ENCODE measurements around the gene EWSR1.
"Not testable (repeated sequence)": the region's sequence is repeated elsewhere in the genome, so short reads cannot be mapped to it uniquely, and the experiment has no call there.

EWSR1 gene

DNA sequence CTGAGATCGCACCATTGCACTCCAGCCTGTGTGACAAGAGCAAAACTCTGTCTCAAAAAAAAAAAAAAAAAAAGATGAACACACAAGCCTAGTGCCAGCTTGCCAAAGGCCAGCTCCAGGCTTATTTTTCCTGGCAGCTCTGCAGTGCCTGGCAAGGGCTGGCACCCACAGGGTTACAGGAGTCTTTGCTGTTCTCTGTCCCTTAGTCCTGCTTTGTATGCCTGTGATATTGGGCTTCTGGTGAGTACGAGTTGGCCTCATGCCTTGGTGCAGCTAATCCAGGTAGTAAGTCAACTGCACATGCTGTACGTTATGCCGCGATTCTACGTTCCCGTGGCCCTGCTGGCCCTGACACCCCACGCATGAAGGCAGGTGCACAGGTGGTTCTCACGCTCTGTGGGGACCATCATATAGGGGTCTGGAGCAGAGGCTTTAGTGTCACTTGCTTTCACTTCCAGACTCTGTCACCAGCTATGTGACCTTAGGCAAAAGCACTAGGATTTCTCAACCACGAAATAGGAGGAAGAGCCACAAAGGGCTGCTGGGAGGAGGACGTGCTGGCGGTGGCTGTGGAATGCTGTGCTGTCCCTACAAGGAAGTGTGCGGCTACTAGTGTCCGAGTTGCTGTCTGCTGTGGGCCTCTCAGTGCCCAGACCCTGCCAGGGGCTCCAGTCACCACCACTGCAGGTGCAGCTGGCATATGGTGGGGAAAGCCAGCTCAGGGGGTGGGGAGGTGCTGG, 68.9 kb downstream of the EWSR1 start:
- no peak for DNase-seq (ENCODE audit: low read depth)

DNA sequence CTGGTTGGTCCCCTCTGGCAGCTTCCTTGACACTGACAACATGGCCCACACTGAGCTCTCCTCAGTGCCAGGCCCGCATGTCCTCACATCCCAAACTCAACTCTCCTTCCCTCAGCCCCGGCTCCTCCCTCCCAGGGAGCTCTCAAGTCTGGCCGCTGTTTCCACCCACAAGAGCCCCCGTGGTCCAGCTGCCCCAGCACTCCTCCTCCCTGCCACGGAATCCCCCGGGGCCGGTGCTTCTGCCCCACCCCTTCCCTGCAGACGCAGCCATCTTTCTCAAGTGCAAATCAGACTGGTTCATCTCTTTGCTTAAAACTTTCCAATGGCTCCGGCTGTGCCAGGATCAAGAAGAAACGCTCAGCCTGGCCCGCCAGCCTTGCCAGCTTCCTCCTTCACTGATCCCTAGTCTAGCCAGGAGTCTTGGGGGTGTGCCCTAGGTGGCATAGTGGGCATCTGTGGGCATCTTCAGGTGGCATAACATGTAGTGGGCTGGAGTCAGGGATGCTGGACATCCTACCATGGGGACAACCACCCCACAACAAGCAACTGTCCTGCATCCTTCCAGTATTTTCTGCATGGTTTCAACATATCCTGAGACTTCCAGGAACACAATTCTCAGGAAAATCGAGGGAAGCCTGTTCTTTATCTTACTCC, 69.7 kb downstream of the EWSR1 start:
- DNase-seq (ENCODE audit: low read depth) = no peak

DNA sequence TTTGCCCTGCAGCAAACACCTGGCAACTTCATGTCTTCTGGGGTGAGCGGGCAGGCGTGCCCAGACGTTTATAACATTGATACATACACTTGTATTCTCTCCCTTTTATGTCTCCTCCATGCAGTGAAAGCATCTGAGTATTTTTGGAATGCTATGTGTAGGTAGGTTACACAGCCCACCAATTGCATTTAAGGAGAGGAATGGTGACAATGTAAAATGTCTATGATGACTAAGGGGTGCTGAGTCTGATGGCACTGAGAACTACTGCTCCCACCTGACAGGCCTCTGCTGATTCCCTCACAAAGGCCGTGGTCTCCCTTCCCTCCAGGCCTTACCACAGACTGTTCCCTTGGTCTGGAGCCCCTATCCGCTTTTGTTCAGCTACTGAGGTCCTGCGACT, 70.3 kb downstream of the EWSR1 start:
- no peak for DNase-seq (ENCODE audit: low read depth)

DNA sequence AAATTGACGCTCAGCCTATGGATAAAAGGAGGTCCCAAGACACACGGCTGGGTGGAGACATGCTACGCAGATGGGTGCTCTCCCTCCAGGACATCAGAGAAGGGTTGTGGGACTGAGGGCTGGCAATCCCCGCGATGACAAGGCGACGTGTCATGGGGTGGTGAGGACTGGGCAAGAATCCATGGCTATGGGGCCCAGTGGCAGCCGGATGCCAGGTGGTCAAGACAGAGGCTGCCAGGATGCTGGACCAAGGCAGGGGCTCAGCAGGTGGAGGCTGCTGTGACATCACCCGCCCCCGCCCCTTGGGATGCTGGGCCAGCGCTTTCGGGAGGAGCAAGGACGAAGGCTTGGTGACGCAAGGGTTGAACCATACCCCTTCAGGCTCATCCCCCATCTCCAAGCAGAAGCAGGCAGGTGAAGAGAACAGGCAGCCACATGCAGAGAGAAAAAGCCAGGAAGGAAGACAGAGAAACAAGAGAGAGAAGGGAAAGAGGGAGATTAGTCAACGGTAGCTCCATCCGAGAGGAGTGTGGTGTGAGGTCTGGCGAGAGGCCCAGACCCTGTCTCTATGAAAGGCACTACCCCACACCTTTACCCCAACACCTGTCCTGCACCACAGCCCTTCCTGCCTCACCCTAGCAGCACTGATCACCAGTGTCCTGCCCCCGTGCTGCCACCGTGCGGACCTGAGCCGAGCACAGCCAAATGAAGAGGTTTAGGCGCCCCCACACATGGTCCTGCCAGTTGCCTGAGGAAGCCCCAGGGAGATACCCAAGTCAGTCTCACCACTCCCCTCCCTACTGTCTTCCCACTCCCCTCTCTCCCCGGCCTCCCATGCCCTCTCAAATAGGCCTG, 71.5 kb downstream of the EWSR1 start:
- DNase-seq (ENCODE audit: low read depth) = no peak

DNA sequence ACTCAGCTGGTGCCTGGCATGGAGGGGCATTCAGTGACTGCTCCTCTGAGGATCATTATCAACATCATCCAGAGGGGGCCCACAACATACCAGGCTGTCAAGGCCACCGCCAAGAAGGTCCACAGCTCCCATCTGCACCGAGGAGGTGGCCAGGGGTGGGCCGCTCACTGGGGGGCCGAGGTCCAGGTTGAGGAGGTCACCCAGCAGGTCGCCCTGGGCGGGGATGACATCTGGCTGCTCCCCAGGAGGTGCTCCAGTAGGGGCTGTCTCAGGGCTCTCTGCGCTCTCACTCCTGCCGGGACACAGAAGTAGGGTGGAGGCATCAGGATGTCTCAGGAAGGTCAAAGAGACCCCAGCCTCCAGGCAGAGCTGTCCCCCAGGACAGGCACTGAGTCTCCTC, 72.5 kb downstream of the EWSR1 start:
- no peak for DNase-seq (ENCODE audit: low read depth)

DNA sequence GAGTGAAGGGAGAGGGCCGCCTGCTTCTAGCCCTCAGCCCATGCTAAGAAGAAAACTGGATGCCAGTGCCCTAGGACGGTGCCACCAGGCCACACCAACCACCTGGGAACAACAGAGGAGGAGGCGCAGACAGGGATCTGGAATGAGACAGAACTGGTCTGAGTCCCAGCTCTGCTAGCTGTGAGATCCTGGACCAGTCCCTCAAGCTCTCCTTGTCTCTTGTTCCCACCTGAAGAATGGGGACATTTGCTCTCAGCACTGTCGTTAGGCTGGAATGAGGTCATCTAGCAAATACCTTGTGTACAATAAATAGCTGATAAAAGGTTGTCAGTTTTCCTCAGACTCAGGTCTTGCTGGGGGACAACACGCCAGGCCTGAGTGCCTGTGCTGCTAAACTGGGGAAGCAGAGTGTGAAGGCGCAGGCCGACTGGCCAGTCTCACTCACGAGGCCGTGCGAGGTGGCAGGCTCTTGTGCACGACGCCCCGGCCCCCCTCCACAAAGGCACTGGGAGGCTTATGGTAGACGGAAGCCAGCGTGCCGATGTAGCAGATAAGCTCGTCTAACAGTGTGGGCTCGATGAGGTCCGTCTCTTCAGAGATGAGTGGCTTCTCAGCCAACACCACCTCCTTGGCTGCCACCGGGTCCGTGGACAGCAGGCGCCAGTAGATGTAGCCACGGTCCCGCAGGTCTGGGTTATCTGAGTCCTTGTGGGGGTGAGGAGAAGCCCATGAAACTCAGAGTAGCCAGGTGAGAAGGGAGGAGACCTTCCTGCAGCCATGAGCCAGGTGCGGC, 73.2 kb downstream of the EWSR1 start:
- DNase-seq (ENCODE audit: low read depth) = no peak

DNA sequence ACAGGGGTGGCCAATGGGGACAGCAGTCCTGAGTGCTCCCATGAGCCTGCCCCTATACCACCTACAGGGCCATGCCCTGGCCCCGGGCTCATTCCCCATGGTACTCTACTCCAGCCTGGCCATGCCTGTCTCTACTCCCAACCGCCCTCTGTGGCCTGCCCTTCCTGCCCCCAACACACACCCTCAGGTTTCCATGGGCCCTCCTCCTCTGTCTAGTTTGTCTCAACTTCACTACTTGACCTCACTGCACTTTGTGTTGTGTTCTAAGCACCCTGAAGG, 73.7 kb downstream of the EWSR1 start:
- no peak for DNase-seq (ENCODE audit: low read depth)

DNA sequence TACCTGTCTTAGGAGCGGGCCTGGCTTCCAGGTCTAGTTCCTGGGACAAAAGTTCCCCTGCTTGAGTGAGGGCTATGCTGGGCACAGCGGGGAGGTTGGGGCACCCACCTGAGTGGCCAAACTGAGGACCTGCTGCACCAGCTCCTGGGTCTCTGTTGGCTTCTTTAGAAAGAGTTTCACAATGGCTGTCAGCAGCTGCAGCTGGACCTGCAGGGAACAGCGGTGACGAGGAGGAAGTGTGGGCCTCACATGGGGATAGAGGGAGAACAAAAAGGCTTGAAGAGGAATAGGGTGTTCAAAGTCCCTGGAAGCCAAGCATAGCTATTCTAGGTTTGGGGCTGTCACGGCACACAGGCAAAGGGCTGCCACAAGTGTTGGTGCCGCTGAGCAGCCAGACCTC, 74.1 kb downstream of the EWSR1 start:
- no peak for DNase-seq (ENCODE audit: low read depth)

DNA sequence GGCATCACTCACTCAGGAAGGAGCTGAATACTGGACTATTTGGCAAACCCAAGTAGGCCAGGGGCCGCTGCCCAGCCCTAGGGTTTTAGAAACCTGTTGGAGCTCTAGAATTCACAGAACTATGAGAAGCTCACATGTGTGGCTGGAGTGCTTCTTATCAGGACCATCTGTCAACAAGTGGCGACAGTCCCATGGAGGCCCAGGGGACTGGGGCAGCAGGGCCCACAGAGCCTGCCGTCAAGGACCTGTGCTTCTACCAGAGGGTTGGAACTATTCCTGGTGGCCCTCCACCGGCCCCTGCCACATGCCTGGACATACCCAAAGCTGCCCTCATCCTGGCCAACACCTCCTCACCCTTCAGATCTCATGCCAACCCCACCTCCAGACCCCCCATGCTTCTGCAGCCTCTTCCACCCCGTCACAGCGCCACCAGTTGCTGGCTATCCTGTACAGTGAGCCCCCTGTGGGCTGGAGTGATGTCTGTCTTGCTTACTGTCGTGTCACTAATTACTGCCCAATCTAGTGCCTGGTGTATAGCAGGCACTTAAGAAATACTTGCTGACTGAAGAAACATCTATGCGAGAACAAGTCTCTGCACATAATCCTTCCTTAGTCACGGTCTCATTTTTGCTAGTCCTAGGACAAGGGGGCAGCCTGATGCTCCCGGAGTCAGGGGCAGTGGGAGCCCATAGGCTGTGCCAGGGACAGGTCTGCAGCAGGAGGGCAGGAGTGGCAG, 74.7 kb downstream of the EWSR1 start:
- no peak for DNase-seq (ENCODE audit: low read depth)

DNA sequence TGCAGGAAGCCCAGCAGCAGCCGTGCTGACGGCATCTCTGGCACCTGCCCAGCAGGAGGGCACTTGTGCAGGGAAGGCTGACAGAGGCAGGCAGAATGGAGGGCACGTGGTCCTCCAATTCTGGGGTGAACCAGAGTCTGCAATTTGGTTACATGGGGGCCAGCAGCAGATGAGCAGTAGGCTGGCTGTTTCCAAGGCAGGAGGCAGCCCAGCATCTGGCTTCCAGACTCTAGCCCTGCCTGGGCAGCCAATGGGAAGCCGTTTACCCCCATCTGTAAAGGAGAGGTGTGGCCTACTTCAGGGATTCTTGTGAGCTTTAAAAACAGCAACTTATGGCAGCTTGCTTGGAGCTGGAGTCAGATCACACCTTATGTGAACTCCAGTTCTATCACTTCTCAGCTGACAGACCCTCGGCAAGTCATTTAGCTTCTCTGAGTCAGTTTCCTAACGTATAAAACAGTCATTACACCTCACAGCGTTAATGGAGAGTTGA, 75.3 kb downstream of the EWSR1 start:
- DNase-seq (ENCODE audit: low read depth) = no peak

DNA sequence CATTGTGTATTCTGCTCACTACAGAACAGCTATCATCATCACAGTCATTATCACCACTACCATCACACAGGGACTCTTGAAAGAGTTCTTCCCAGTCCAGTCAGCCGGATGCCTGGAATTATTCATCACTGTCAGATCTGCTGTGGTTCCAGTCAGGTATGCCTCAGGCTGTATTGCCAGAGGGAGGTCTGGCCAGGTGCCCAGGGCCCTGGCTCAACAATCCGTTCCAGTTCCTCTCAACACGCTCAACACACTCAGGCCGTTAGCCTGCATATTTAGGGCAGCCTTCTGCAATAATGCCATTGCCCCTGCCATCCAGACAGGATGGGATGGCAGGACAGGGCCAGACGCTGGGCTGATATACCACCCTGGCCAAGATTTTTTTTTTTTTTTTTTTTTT, 76.1 kb downstream of the EWSR1 start:
- DNase-seq (ENCODE audit: low read depth) = no peak

DNA sequence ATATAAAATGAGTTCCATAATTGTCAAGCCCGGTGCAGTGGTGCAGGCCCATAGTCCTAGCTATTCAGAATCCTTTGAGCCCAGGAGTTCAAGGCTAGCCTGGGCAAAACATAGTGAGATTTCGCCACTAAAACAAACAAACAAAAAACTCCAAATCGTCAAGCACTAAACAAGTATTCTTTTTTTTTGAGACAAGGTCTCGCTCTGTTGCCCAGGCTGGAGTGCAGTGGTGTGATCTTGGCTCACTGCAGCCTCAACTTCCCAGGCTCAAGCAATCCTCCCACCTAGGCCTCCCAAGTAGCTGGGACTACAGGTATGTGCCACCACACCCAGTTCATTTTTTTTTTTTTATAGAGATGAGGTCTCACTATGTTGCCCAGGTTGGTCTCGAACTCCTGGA, 76.8 kb downstream of the EWSR1 start:
- not testable (repeated sequence) for DNase-seq (ENCODE audit: low read depth)

DNA sequence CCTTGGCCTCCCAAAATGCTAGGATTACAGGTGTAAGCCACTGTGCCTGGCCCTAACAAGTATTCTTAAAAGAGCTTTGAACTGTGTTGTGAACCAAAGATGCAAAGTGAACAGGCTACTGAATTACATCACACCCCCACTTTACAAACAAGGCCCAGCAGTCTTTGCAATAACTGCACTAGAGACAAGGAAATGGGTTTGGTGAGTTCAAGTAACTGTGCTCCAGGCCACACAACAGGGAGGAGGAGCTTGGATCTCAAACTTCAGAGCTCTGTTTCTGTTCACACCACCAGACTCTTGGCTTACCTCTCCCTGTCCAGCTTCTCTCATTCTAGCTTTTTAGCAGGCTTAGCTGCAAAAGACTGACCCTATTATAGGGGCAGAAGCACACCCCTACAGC, 77.9 kb downstream of the EWSR1 start:
- no peak for DNase-seq (ENCODE audit: low read depth)

DNA sequence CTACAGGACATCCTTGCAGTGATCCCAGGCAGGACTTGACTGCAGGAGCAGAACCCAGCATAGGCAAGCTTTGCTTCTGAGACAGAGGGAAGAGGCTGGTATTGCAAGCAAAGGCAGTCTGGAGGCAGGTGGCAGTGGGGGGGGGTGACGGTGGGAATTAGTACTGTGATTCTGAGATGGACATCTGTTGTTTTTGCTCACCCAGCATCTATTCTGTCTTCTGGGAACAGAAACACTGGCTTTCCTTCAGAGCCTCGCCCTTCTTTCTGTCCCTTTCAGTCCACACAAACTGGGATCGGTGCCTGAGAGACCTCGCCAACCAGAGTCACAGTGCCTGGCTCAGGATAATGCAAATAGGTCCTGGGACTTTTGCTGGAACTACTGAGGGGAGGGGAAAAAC, 78.6 kb downstream of the EWSR1 start:
- no peak for DNase-seq (ENCODE audit: low read depth)

DNA sequence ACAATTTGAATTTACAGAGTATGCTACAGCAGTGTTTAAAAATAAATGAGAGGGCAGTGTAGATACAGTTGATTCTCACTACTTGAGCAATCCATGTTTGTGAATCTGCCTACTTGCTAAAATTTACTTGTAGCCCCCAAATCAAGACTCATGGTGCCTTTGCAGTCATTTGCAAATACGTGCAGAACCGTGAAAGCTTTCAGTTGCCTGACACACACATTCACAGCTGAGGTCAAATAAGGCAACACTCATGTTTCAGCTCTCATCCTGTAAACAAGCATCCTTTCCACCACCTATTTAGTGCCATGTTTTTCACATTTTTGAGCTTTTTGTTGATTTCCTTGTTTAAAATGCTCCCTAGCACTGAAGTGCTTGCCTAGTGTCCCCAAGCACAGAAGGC, 80.0 kb downstream of the EWSR1 start:
- no peak for DNase-seq (ENCODE audit: low read depth)

DNA sequence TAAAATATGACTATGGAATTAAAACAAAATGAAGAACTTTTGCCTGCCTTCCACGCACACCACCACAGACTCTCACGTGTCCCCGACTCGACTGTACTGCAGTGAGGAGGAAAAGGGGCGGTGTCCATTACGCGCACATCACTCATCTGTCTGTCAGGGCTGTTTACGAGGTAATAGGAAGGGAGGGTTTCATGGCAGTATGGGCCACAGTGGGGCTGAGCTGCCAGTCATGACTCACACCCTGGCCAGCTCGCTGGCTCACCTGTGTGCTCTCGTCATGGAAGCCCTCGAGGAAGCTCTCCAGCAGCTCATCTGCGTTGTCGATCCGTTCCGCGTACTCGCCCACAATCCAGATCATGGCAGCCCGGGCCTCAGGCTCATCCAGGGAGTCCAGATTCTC, 80.9 kb downstream of the EWSR1 start:
- DNase-seq (ENCODE audit: low read depth) = no peak
